Ovary (tissue), 3 donors: ENCODE data around the gene GPR150.

Experiments
- CTCF ChIP-seq, 3 donors: fragments of 450-650 bp in 2 of 3; fragments of 200-600 bp in 1 of 3; IDR thresholded peaks; one replicate each; pipeline versions ENCODE4 v1.5.1 to v1.8.0; 2016 to 2022; ENCODE audit warnings: antibody characterized with exemption in 3 of 3, mild to moderate bottlenecking in 1 of 3
- EP300 ChIP-seq: sonication (generic); formaldehyde crosslinking; IDR thresholded peaks from one replicate; pipeline ENCODE4 v1.6.1; 2017; ENCODE audit warnings: antibody characterized with exemption
- POLR2A ChIP-seq: fragments of 450-650 bp; IDR thresholded peaks from one replicate; pipeline ENCODE4 v1.6.1; 2017; ENCODE audit warnings: antibody characterized with exemption, mild to moderate bottlenecking, moderate library complexity
- donor health status: DM: no; HTN: no; CAD: no.

GRCh38 chr5:95649274-95649673 lies 29.4 kb downstream of the GPR150 start:
- no peak for TF ChIP-seq POLR2A
- TF ChIP-seq CTCF (IDR thresholded peaks at IDR 0.05), result no peak
- no peak for TF ChIP-seq EP300
